Stimulated activated CD4-positive, alpha-beta T cell treated with anti-CD3 and anti-CD28 coated beads, Interleukin-4, amount 100 ng/mL, for 48 hours (primary cell): ENCODE measurements around the gene POLR3B.

Source experiments
- DNase-seq, 2 donors: peaks; one replicate each; pipeline ENCODE4 v3.0.0-alpha.2; 2020; ENCODE audit warnings: low read depth in 2 of 2

Gene POLR3B

DNA sequence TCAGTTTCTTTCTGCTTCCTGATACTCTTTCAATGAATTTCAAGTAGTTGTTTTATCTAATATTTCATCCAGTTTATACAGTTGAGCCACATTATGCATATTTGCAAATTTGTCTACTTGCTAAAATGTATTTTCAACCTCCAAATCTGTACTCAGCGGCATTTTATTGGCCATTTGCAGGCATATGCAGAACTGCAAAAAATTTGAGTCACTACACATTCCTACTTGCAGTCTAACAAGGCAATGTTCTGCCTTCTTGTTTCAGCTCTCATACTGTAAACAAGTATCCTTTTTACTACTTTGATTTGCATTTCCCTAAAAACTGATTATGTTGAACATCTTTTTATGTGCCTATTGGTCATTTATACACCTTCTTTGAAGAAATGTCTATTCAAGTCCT, 55.0 kb downstream of the POLR3B start:
- DNase-seq = no peak

DNA sequence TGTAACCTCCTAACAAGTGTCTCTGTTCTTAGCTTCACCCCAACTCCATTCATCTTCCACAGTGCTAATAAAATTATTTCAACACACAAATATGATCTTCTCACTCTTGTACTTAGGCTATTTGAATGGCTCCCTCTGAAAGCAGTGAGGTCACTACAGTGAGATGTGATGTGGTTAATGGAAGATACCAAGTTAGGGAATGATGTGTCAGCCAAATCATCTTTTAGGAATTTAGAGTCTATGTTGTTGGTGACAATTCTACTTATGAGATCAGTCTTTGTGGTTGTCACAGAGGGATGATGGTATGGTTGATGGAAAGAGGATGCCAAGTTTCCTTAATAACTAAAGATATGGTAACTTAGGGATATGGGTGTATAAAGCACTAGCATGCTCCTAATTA, 57.6 kb downstream of the POLR3B start:
- DNase-seq = no peak

DNA sequence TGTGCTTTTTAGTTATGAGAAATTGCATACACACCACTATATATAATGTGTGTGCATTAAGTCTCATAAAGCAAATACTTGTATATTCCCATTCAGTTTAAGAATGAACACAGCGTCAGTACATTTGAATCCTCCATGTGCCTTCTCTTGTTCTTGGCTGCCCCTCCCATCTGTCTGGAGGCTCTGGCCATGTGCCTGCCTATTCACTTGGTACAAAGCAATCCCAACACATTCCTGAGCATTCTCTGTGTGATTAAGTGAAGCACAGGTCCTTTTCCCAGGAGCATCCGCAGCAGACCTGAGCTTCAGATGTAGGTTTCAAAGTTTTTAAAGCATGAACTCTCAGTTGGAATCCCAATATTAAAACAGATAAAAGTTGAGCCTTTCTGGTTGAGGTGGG, 58.7 kb downstream of the POLR3B start:
- no peak for DNase-seq

DNA sequence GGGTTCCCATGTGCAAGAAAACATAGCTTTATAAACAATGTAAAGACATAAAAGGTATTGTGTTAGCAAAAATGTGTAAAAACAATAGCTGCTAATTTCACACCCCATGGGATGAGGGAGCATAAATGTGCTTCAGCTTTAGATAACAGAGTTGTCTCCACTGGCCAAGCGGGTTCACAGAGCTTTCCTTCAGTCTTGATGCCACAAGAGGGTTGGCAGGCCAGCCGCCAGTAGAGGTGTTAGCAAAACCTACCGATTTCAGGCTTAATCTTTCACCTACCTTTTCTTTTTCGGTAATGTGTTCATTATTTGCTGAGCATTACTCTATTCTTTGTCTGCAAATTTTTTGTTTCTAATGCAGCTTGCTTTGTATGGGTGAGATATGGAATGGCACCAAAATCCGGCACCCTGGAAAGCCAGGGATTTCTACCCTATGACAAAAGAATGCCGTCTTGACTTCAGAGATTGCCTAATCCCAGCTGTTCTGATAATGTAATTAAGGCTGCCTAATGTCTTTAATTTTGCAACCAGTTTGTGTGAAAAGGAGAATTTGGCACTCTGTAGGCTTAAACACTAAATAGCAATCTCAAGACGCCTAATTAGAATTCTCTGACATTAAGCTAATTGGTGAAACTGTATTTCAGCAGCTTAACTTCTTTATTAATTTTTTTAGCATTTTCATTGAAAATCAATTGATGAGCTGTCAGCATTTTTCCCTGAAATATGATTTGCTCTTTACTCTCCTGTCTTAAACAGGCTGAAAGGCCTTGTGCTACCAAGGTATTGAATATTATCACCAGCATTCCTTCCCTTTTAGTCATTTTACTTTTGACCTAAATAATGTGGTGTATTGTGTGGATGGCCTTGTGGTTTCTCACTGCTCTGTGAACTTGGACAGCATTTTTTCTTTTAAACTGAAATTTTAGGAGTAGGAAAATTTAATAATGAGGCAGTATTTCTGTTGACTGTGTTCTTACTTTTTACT, 60.7 kb downstream of the POLR3B start:
- no peak for DNase-seq

DNA sequence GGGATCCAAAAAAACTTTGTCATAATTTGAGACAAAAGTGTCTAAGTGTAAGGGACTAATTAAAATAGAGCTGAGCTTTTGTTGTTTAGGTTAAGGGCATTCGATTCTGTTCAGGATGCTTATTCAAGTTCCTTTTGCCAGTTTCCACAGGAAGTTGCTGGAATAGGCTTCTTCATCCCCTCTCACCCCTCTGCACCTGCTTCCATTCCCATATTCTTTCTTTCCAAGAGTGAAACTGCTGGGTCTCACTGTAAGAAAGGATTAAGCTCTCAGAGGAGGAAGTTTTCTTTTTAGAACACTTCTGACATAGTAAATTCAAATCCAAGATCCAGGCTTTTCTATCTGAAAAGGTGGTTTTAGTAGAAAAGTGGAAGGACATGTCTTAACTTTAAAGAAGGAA, 61.4 kb downstream of the POLR3B start:
- no peak for DNase-seq

DNA sequence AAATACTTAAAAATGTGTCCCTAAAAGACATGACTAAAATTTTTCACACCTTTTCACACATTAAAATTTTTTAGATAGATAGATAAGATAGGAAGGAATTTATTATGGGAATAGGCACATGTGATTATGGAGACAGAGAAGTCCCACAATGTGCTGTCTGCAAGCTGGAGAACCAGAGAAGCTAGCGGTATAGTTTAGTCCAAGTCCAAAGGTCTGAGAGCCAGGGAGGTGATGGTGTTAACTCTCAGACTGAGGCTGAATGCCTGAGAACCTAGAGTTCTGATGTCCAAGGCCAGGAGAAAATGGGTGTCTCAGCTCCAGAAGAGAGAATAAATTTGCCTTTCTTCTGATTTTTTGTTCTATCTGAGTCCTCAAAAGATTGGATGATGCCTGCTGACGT, 65.7 kb downstream of the POLR3B start:
- no peak for DNase-seq

DNA sequence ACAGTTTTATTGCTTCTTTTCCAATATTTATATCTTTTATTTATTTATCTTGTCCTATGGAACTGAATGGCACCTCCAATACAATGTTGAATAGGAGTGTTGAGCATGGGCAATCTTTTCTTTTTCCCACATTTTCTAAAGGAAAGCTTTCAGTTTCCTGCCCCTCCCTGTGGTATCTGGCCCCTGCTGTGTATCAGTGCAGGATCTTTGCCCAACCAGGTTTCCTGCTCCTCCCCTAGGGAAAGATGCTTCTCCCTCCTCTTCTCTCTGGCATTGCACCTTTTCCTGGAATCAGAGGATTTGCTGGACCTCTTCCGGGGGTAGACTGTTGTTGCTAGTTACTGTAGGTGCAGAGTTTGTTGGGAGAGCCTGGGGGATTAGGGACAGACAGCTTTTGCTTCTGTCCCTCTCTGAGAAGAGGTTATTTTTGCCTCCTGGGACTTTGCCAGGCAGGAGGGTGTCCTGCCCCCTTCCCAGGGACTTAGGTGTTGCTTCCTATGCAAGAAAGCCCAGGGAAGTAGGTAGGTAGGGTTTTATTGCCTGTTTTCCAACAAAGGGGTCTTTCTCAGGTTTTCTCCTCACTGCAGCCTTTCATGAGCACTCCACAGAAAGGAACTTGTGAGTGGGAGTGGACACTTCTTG, 67.6 kb downstream of the POLR3B start:
- DNase-seq = no peak

DNA sequence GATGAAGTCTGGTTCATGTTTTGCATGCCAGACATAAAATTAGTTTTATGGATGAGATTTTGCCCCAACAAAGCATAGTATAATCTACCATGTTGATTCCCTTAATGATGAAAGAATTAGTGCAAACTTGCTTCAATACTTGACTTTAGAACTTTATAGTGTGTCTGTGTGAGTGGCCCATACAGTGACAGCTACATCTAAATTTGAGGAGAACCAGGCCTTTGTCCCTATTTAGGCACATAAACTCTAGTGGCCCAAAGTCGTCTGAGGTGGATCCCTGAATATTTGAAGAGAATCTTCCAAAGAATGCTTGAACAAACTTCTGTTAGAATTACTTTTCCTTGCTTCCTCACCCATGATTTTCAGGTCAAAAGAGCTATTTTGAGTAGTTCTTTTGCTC, 70.4 kb downstream of the POLR3B start:
- no peak for DNase-seq

DNA sequence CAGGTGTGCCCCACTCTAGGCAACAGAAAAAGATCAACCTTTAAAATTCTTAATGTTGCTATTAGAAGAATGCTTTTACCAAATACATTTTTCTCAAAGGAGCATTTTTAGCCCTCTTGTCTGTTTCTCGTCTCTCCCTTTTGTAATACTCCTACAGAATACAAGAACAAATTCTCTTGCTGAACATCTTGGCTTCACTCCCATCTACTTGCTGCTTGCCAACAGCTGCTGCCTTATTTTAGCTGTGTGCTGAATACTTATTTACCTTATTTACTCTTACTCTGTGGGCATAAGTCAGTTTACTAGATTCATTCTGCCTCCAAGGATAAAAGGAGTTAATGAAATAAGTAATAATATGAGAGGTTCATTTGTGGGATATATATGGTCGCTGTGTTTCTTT, 70.8 kb downstream of the POLR3B start:
- DNase-seq = no peak

DNA sequence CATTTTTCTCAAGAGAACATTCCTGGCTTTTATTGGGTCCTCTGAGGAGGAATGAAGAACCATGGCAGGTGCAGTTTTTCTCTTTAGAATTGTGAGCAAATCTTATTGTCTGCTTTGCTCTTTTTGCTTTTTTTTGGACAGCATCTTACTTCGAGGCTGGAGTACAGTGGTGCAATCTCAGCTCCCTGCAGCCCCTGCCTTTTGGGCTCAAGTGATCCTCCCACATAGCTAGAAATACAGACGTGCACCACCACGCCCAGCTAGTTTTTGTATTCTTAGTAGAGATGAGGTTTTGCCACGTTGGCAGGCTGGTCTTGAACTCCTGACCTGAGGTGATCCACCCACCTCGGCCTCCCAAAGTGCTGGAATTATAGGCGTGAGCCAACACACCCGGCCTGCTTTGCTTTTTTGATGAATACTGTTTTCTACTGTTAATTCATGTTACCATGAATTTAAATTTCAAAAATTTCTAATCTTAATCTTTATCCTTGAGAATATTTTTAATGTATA, 71.5 kb downstream of the POLR3B start:
- DNase-seq = no peak

DNA sequence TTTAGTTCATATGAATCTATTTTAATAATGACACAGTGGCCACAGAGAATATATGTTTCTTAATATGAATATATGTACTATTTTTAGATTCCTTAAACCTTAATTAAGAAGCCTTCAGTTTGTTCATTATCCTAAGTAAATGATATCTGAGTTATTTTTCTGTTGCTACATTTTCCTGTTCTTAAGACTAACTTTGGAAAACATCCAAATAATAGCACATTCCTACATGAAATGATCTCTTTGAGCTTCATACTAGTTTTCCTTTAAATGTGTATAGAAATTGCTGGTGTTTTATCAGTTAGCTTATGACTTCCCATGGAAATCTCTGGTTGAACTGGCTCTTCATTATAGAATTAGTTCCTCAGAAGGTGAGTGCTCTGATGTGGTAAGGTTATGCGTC, 72.1 kb downstream of the POLR3B start:
- no peak for DNase-seq

DNA sequence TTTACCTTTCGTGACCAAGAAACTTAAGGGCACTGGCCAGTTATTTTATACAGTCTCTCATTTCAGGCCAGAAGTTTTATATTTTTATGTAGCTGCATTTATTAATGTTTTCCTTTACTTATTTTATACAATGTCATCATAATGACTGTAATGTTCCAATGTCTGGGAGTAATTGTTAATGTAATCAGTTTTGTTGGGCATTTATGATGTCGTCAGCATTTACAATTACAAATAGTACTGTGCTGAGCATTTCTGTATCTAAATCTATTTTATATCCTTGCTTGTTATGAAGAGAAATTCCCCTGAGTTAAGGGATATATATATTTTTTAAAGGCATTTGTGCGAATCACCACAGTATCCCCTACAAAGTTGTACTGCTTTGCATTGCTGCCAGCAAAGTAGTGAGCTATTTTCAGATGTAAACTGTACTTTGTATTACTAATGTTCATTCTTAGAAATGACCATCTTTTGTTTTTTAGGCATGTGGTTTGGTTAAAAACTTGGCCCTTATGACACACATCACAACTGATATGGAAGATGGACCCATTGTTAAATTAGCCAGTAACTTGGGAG, 74.4 kb downstream of the POLR3B start:
- DNase-seq = no peak

DNA sequence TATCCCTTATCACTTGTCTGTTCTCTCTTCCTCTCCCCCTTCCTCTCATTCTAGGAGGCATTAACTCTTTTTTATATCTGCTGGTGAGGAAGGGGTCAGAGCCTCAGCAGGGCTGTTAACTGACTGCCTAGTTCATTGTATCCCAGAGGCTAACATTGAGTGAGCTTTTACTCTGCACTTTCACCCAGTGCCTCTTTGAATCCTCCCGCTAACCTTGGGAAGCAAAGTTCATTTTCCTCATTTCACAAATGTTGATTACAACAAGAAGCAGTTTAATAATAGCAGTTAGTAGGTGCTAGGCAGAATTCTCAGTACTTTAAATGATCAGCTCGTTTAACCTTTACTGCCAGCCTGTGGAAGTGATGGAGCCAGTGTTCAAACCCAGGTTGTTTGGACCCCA, 75.5 kb downstream of the POLR3B start:
- DNase-seq = no peak

DNA sequence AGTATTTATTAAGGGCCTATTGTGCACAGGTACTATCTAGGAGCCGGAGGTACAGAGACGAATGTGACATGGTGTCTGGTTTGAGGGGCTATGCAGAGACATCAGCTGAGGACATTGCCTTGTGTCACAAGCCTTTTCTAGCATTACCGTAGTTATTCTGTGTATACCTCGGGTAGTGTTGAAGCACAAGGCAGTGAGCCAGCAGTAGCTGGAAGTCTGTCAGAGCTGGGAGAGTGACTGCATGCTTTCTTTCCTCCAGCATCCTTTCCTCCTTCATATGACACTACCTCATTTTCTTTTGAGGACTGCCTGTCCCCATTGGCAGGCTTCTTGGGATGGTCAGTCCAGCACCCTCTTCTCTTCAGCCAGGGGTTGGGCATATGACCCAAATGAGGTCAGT, 77.0 kb downstream of the POLR3B start:
- DNase-seq = no peak

DNA sequence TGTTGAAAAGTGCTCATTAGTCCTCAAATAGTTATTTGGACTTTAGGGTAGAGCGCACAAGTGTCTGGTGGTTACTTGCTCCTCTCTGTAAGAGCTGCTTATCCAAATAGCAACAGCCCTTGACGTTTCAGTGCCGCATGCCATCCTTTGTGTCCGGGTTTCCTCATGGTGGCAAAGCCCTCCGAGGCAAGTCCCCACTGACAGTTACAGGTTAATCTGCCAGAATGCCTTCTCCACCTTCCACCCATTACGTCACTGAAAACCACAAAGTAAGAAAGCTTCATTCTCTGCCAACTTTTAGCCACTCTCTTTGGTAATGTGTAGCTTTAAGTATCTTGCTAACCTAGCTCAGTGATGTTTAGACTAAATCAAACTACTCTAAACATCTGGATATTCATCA, 78.6 kb downstream of the POLR3B start:
- no peak for DNase-seq

DNA sequence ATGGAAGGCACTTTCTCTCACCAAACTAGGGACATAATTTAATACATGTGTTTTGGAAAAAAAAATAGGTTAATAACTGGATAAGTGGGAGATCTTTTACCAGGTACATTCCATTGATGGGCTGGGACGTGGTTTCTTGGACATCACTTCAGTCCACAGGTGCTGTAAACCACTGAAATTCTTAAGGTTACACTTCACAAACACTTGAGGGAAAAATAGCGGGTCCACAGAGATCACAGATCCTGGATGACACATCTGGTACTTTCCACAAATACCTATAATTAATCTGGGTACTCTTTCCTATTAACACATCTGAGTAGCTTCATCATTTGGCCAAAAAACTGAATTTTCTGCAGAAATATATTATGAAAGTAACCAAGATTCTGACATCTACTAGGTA, 85.0 kb downstream of the POLR3B start:
- no peak for DNase-seq

DNA sequence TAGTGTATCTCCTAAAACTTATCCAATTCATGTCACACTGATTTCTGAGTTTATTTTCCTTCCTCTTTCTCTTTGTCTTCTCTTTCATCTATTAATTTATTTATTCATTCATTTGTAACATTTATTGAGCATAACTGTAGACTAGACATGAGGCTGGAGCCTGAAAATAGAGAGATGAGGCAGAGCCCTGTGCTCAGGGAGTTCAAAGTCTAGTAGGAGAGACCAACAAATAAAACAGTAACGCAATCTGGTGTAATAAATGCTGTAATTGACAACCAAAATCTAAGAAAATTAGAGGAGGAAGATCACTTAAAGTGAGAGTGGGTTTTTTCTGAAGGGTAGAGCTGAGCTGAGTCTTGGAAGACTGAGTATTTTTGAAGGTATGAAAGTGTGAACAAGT, 87.5 kb downstream of the POLR3B start:
- no peak for DNase-seq

DNA sequence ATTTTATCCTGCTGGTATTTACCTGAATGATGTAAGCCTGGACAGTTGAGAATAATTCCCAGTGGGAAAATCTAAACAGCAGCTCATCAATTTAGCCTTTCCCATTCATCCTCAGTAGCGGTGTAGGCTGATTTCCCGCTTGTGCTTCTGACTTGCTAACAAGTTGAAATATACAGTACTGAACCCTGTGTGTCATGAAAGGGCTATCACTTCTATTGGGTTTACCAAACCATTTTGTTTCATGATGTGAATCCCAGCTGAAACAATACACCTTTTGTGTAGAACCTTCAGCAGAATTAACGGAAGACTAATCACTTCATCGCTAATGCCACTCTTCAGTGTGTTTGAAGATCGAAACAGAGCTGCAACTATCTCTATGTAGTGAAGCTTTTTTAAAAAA, 88.4 kb downstream of the POLR3B start:
- DNase-seq = no peak

DNA sequence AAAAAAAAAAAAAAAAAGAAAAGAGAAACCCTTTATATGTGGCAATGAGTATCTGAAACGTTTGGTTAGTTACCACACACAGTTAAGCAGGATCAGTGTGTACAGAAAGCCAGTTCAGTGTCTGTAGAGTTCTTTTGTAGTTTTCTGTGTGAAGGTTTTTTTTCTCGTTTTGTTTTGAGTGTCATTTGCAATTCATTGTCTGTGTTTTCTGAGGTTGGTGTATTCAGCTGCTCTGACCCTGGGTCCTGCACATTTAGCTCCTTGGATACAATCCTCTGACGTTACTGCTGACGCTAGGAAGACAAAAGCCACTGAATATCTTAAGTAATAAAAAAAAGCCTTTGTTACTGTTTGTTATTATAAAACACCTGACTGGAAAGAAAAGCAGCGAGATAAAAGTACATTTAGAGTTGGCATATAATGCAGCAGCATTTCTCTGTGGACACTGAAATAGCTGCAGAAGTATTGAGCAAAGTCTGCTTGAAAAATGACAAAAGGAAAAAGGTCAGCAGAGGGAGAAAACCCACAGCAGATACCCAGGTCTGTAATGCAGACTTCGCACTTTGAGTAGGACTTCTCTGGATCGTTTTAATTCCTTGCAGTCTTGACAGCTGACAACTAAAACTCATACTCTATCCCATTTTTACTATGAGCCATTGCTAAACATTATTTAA, 89.0 kb downstream of the POLR3B start:
- no peak for DNase-seq

DNA sequence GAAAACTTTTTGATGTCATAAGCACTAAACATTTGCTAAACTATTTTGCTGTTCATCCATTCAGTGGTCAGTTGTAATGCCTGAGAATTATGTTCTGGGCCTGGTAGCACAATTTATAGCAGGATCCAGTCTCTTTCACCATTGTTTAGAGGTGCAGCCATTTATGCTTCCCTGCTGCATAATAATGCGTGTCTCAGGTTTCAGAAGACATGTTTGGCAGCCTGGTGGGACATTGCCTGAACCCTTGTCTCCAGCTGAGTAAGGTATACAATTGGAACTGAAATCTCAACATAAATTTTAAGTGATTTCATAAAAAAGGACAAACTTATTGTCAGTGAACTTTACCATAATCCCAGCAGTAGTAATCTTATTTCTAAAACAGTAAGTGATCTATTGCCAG, 94.8 kb downstream of the POLR3B start:
- no peak for DNase-seq

DNA sequence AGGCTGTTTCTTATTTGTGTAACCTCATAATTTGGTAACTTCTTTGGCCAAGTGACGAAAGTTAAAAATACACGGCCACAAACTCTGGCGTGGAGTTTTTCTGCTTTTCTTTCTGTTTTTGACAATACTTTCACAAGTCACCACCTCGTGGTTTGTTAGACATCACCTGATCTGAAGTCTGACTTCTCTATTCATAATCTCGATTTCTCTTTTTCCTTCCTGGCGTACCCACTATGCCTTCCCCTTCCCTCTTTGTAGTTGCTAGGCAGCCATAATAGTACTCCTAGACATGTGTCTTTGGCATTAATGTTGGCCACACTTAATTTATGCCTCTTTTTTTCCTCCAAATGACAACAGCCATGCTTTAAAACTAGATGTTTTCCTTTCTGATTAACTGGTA, 97.6 kb downstream of the POLR3B start:
- no peak for DNase-seq

DNA sequence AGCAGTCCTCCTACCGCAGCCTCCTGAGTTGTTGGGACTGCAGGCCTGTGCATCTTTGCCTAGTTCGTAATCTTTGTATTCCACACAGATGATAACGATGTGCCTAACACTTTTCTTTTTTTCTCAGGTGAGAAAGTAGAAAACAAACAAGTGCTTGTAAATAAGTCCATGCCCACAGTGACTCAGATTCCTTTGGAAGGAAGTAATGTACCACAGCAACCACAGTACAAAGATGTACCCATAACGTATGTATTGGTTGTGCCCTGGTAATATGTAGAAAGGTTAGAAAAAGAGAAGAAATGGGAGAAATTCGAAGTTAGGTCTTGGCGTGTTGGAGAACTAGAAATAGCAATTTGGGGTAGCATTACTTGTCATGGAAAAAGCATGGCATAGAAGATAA, 101.6 kb downstream of the POLR3B start:
- no peak for DNase-seq
